Breast epithelium (tissue), 4 donors: ENCODE measurements around the gene HDAC3. TPM values are rescaled to one million over a fixed set of nuclear protein-coding genes. Genes with fewer than 3 reads are reported as not detected.
A peak's percentile ranks its signal among the peaks of the same experiment; 100 is the strongest.

Source experiments
- DNase-seq, 2 donors: peaks; one replicate each; pipeline ENCODE4 v3.0.0-alpha.2; 2019; ENCODE audit warnings: low spot score in 2 of 2
- H3K27ac ChIP-seq, 2 donors: fragments of 200-600 bp; sonication (generic) in 1 of 2; one replicate each; pipeline ENCODE4 v1.5.1; 2016 to 2019; ENCODE audit warnings: mild to moderate bottlenecking in 1 of 2
- H3K27me3 ChIP-seq, 2 donors: fragments of 200-600 bp; sonication (generic) in 1 of 2; one replicate each; pipeline versions ENCODE4 v1.5.1 to v1.6.0; 2017 to 2019; ENCODE audit warnings: control low read depth in 1 of 2, mild to moderate bottlenecking in 1 of 2
- H3K36me3 ChIP-seq: fragments of 200-600 bp; one replicate; pipeline ENCODE4 v1.5.1; 2019
- H3K4me1 ChIP-seq, 2 donors: fragments of 200-600 bp; sonication (generic); one replicate each; pipeline ENCODE4 v1.5.1; 2016 to 2019; ENCODE audit warnings: control low read depth in 1 of 2
- H3K4me3 ChIP-seq, 3 donors: fragments of 200-600 bp; sonication (generic); 1 replicate in 2 of 3; 2 replicates in 1 of 3; pipeline ENCODE4 v1.5.1; 2016 to 2019; ENCODE audit warnings: mild to moderate bottlenecking in 3 of 3, moderate library complexity in 2 of 3
- H3K9me3 ChIP-seq, 2 donors: fragments of 200-600 bp; sonication (generic) in 1 of 2; one replicate each; pipeline ENCODE4 v1.5.1; 2016 to 2019; ENCODE audit warnings: control low read depth in 1 of 2
- CTCF ChIP-seq, 3 donors: fragments of 450-650 bp; IDR thresholded peaks; one replicate each; pipeline ENCODE4 v1.5.1; 2016 to 2017; ENCODE audit warnings: antibody characterized with exemption in 3 of 3, mild to moderate bottlenecking in 3 of 3, moderate library complexity in 3 of 3
- POLR2A ChIP-seq: fragments of 450-650 bp; IDR thresholded peaks from one replicate; pipeline ENCODE4 v1.6.1; 2016; ENCODE audit warnings: antibody characterized with exemption, mild to moderate bottlenecking, moderate library complexity
- POLR2AphosphoS5 ChIP-seq, 3 donors: sonication (generic); formaldehyde crosslinking; IDR thresholded peaks; one replicate each; pipeline ENCODE4 v1.6.1; 2017; ENCODE audit warnings: antibody characterized with exemption in 3 of 3
- intact Hi-C: fragments of 100-400 bp; cut with DNase I; formaldehyde crosslinking; loops from one replicate; pipeline ENCODE4 v1.15.1; 2023; ENCODE audit warnings: low total_unique reads
- total RNA-seq, 3 donors: library from RNA; depleted of rRNA; stranded (reverse); fragments of >200 nt; gene quantifications; one replicate each; pipeline ENCODE4 v1.1.0, GENCODE V29; 2016

Gene HDAC3
- total RNA-seq, 3 donors from 2014 or later = 50.2 to 52.5 (median 52.1) TPM

- H3K4me3 ChIP-seq = peak overlapping the region; percentile 57 to 98 (median 85)
- H3K9me3 ChIP-seq = no peaks in the 10 kb centered on the region
- no peak for DNase-seq
- no peak for TF ChIP-seq POLR2AphosphoS5 (IDR thresholded peaks at IDR 0.05)
- no peak for TF ChIP-seq POLR2A
- no peak for TF ChIP-seq CTCF (IDR thresholded peaks at IDR 0.05)
- intact Hi-C loops = no loop called here
- H3K27me3 ChIP-seq = no peaks in the 10 kb centered on the region
- H3K36me3 ChIP-seq = no peaks in the 10 kb centered on the region
- peaks cover 9 to 19% of the 10 kb centered on the region in 2 donors for H3K4me1 ChIP-seq
- peak overlapping the region; percentile 61 to 91 for H3K27ac ChIP-seq
Observed at GRCh38 chr5:141636106-141636412, 590 bp downstream of the HDAC3 start.

- intact Hi-C loops = no loop called here
- Histone ChIP-seq H3K4me3 (peak overlapping the region; percentile 57 to 98 (median 85)), H3K4me1 (peaks cover 9 to 19% of the 10 kb centered on the region in 2 donors), H3K36me3 (no peaks in the 10 kb centered on the region), H3K27me3 (no peaks in the 10 kb centered on the region), H3K27ac (no peak overlapping the region), H3K9me3 (no peaks in the 10 kb centered on the region)
- no peak for DNase-seq
- TF ChIP-seq POLR2A (no peak), POLR2AphosphoS5 (IDR thresholded peaks at IDR 0.05) (no peak), CTCF (IDR thresholded peaks at IDR 0.05) (no peak)
Observed at GRCh38 chr5:141635646-141636045, 1.0 kb downstream of the HDAC3 start.

- TF ChIP-seq POLR2AphosphoS5 (IDR thresholded peaks at IDR 0.05) (no peak), POLR2A (no peak), CTCF (IDR thresholded peaks at IDR 0.05) (no peak)
- no peak overlapping the region for H3K27ac ChIP-seq
- intact Hi-C loops = no loop called here
- no peaks in the 10 kb centered on the region for H3K27me3 ChIP-seq
- peaks cover 9 to 19% of the 10 kb centered on the region in 2 donors for H3K4me1 ChIP-seq
- H3K9me3 ChIP-seq = no peaks in the 10 kb centered on the region
- no peak overlapping the region for H3K4me3 ChIP-seq
- DNase-seq = no peak
- no peaks in the 10 kb centered on the region for H3K36me3 ChIP-seq
Observed at GRCh38 chr5:141634720-141635119, 1.9 kb downstream of the HDAC3 start.

GRCh38 chr5:141633871-141634561 lies 2.6 kb downstream of the HDAC3 start:
- DNase-seq = no peak
- no peak overlapping the region for H3K27ac ChIP-seq
- H3K4me1 ChIP-seq = peaks cover 9 to 19% of the 10 kb centered on the region in 2 donors
- H3K9me3 ChIP-seq = no peaks in the 10 kb centered on the region
- H3K36me3 ChIP-seq = no peaks in the 10 kb centered on the region
- TF ChIP-seq CTCF (IDR thresholded peaks at IDR 0.05) (no peak), POLR2AphosphoS5 (IDR thresholded peaks at IDR 0.05) (no peak), POLR2A (no peak)
- H3K4me3 ChIP-seq = no peak overlapping the region
- H3K27me3 ChIP-seq = no peaks in the 10 kb centered on the region
- intact Hi-C loops = no loop called here

GRCh38 chr5:141632650-141633049 lies 4.0 kb downstream of the HDAC3 start:
- intact Hi-C loops = no loop called here
- Histone ChIP-seq H3K36me3 (peaks cover 5% of the 10 kb centered on the region), H3K9me3 (no peaks in the 10 kb centered on the region), H3K27me3 (no peaks in the 10 kb centered on the region), H3K27ac (no peak overlapping the region), H3K4me1 (peaks cover 3 to 19% of the 10 kb centered on the region in 2 donors), H3K4me3 (no peak overlapping the region)
- TF ChIP-seq CTCF (IDR thresholded peaks at IDR 0.05) (no peak), POLR2AphosphoS5 (IDR thresholded peaks at IDR 0.05) (no peak), POLR2A (no peak)
- DNase-seq = no peak
